Cardiac ventricle fibroblast (primary cell): Measurements from ENCODE around the gene MEX3A. TPM values are rescaled to one million over a fixed set of nuclear protein-coding genes. Genes with fewer than 3 reads are reported as not detected.

Source experiments
- total RNA-seq: library from RNA; depleted of rRNA; stranded (reverse); fragments of >200 nt; gene quantifications from 2 replicates; pipeline ENCODE4 v1.2.3, GENCODE V29; 2015

Gene MEX3A, protein sequence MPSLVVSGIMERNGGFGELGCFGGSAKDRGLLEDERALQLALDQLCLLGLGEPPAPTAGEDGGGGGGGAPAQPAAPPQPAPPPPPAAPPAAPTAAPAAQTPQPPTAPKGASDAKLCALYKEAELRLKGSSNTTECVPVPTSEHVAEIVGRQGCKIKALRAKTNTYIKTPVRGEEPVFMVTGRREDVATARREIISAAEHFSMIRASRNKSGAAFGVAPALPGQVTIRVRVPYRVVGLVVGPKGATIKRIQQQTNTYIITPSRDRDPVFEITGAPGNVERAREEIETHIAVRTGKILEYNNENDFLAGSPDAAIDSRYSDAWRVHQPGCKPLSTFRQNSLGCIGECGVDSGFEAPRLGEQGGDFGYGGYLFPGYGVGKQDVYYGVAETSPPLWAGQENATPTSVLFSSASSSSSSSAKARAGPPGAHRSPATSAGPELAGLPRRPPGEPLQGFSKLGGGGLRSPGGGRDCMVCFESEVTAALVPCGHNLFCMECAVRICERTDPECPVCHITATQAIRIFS
- total RNA-seq = 0.62 and 3.9 TPM in 2 replicates

DNA sequence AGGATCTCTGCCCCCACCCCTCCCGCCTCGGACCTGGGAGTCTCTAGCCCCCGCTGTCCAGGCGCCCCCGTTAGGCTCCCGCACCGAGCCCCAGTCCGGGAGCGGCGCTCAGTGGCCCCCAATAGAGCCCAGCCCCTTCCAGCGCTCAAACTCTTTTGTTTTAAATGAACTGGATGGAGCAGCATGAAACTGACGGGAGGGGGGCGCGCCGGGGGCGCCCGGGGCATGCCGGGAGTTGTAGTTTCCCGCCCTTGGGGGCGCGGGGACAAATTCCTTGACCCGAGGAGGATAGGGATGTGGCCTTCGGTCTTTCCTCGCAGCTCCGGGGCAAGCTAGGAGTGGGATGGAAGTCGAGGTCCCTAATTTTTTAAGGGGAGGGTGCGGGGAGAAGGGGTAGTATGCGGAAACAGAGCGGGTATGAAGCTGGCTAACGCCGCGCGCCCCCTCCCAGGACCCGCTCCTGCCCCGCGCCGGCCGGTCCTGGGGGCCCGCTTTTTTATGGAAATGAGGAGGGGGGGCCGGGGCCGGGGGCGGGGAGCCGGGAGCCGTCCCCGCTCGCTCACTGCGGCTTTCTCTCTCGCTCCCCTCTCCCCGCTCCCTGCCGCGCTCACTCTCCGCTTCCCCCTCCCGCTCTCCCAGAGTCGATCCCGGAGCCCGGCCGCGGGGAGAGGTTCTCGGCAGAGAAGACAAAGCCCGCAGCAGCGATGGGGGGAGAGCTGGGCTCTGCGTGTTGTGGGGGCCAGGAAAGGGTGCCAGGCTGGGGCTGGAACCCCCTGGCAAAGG lies at the start of gene MEX3A:
Gene MEX3A (minus strand): TSS at position 157 of the 783 bp plus-strand sequence. CDS start 467 bp downstream, outside the sequence.

DNA sequence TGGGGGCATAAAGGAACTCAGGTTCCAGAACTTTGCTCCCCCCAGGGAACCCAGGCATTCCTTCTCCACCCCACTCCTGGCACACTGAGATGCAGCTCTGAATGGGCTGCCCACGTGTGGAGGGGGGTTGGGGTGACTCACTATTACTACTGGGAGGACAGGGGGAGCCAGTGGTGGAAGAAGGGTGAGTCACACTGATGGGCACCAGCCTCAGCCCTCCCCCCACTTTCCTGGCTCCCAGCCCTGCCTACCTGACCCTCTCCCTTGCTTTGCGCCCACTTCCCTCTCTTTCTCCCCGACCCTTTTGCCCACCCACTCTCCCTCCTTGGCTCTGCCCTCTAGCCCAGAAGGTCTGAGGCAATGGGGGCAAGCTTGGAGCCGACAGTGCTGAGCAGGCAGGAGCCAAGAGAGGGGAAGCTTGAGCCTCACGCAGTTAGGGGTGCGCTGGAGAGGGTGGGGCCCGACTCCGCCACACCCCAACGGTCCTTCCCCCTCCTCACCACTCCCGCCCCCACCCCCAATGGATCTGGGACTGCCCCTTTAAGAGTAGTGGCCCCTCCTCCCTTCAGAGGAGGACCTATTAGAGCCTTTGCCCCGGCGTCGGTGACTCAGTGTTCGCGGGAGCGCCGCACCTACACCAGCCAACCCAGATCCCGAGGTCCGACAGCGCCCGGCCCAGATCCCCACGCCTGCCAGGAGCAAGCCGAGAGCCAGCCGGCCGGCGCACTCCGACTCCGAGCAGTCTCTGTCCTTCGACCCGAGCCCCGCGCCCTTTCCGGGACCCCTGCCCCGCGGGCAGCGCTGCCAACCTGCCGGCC lies 32.0 kb upstream of the MEX3A start, which contains the start of gene LMNA:
Gene LMNA (plus strand): TSS at position 611 of the 818 bp plus-strand sequence. CDS start 208 bp downstream, outside the sequence.

DNA sequence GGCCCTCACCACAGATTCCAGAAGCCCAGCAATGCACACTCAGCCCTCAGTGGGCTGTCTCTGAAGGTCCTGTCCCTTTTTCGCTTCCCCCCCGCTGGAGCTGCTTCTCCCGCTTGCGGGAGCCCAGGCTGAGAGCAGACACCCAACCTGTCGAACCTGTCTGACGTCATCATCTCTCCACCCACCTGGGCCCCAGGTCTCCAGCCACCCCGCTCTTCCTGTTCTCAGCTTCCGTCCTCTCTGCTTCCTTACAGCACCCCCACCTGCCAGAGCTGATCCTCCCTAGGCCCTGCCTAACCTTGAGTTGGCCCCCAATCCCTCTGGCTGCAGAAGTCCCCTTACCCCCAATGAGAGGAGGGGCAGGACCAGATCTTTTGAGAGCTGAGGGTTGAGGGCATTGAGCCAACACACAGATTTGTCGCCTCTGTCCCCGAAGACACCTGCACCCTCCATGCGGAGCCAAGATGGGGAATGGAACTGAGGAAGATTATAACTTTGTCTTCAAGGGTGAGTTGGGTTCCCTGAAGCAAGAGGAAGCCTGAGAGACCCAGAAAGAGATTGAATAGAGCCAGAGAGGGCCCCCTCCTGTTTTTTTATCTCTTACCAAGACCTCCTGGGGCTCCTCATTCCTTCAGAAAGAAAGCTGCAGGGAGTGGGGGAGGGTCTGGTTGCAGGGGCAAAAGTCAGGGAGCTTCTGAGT lies 21.2 kb downstream of the MEX3A start, which contains the start of gene RAB25:
Gene RAB25 (plus strand): TSS at position 224 of the 700 bp plus-strand sequence. CDS start 241 bp downstream, at position 465.

DNA sequence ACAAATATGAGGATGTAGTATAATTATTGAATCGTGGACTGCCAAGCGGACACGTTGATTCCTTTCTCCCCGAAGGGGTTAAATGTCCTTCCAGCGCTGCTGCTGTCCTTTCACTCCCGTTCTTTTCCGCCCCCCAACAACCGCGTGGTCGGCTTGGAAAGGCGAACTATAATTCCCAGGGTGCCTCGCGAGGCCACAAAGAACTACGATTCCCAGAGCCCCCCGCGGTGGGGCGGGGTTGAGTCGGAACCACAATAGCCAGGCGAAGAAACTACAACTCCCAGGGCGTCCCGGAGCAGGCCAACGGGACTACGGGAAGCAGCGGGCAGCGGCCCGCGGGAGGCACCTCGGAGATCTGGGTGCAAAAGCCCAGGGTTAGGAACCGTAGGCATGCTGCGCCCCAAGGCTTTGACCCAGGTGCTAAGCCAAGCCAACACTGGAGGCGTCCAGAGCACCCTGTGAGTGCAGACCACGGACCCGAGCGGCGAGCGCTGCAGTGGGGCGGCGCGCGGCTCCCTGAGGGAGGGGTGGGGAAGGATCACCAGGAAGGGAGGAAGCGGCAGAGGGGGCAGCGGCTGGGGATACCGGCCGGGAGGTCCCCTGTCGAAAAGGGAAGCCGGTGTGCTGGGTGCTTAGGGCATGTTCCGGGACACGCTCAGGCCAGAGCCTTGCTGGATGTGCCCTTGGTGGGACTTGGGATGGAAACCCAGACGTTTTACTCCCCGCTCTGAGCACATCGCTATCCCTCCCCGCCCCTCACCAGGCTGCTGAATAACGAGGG lies 27.6 kb downstream of the MEX3A start, which contains the start of gene LAMTOR2:
Gene LAMTOR2 (plus strand): TSS at position 283 of the 781 bp plus-strand sequence. CDS start 108 bp downstream, at position 391.

DNA sequence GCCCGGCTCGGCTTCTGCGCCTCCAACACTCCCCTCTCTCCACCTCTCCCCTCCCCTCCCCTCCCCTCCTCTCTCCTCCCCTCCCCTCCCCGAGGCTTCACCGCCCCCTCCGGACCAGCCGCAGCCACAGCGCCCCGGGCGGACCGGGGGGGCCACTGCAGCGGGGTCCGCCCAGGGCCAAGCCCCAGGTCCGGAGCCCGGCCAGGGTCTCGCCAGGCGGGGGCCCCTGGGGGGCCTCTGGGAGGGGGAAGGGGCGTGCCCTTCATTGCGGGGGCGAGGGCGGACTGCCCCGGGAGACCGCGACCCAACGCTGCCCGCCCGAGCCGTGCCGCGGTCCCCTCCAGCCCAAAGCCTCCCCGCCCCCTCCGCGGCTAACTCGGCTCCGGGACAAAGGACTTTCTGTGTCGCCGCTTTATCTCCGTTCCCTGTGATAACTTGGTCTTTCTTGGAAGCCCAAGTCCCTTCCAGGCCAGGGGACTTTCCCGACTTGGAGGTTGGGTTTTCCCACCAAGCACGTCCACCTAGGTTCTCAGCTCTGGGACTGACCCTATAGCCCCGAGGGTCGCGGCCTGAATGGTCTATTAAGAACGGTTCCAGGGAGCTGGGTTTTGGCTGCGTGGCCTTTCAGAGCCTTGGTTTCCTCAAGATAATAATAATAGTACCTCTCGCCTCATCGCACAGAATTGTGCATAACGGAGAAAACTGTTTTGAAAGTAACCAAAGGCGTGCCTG lies 28.3 kb downstream of the MEX3A start, which contains the start of gene UBQLN4:
Gene UBQLN4 (minus strand): TSS at position 31 of the 732 bp plus-strand sequence. CDS start 97 bp downstream, outside the sequence.

Other genes starting within 250 kb of the MEX3A start
- gene GON4L, start 225.3 kb downstream of the MEX3A start, total RNA-seq = 11.8 and 16.4 TPM in 2 replicates
- 5.1 and 5.7 TPM in 2 replicates for gene SYT11, start 222.9 kb downstream of the MEX3A start, total RNA-seq
- gene RIT1, start 171.1 kb downstream of the MEX3A start, total RNA-seq = 10.4 and 18.4 TPM in 2 replicates
- gene KHDC4, start 148.1 kb downstream of the MEX3A start, total RNA-seq = 17.2 and 24.5 TPM in 2 replicates
- gene RXFP4, start 140.8 kb downstream of the MEX3A start, total RNA-seq = not detected in 2 replicates
- 46.4 and 51.5 TPM in 2 replicates for gene ARHGEF2, start 103.9 kb downstream of the MEX3A start, total RNA-seq
- 460 and 537 TPM in 2 replicates for gene SSR2, start 61.5 kb downstream of the MEX3A start, total RNA-seq
- gene UBQLN4, start 28.7 kb downstream of the MEX3A start, total RNA-seq = 9.1 and 13.3 TPM in 2 replicates
- 69.9 and 81.7 TPM in 2 replicates for gene LAMTOR2, start 27.7 kb downstream of the MEX3A start, total RNA-seq
- not detected in 2 replicates for gene RAB25, start 21.3 kb downstream of the MEX3A start, total RNA-seq
- gene LMNA, start 32.2 kb upstream of the MEX3A start, total RNA-seq = 816 and 907 TPM in 2 replicates
- gene SEMA4A, start 71.1 kb upstream of the MEX3A start, total RNA-seq = 1.8 TPM in 1 of 2 replicates, not detected in the other
- gene SLC25A44, start 111.6 kb upstream of the MEX3A start, total RNA-seq = 12.4 and 13.0 TPM in 2 replicates
- gene PMF1, start 130.5 kb upstream of the MEX3A start, total RNA-seq = 28.0 and 38.6 TPM in 2 replicates
- gene BGLAP, start 159.7 kb upstream of the MEX3A start, total RNA-seq = 0.59 TPM in 1 of 2 replicates, not detected in the other
- 0.37 TPM in 1 of 2 replicates, not detected in the other for gene PAQR6, start 165.6 kb upstream of the MEX3A start, total RNA-seq
- gene SMG5, start 200.4 kb upstream of the MEX3A start, total RNA-seq = 24.6 TPM in 2 replicates
- 1.1 and 2.1 TPM in 2 replicates for gene TMEM79, start 201.9 kb upstream of the MEX3A start, total RNA-seq
- gene GLMP, start 213.2 kb upstream of the MEX3A start, total RNA-seq = 87.1 and 87.4 TPM in 2 replicates
- not detected in 2 replicates for gene VHLL, start 216.8 kb upstream of the MEX3A start, total RNA-seq